Endothelial cell of umbilical vein (primary cell): ENCODE results near the gene RSF1. TPM values are rescaled to one million over a fixed set of nuclear protein-coding genes. Genes with fewer than 3 reads are reported as not detected.
"Not testable (repeated sequence)": the region's sequence is repeated elsewhere in the genome, so short reads cannot be mapped to it uniquely, and the experiment has no call there.

Experiments
- BruUV-seq: library from RNA; stranded (reverse); fragments of 400-500 nt; replicated peaks from 2 replicates; lab custom pipeline; 2021; lab: Mats Ljungman, UMichigan
- CTCF ChIA-PET: fragments of 300-600, 350-600 bp; sonication (Branson Sonifier 250); formaldehyde crosslinking; loops from one replicate; lab custom pipeline; 2021; ENCODE audit warnings: antibody characterized with exemption, inconsistent platforms; lab: Charles Lee
- POLR2A ChIA-PET: fragments of 300-600, 350-600 bp; sonication (Branson Sonifier 250); formaldehyde crosslinking; loops from one replicate; lab custom pipeline; 2021; ENCODE audit warnings: antibody characterized with exemption, inconsistent platforms; lab: Charles Lee
- DNase-seq: peaks from one replicate; pipeline ENCODE4 v3.0.0-alpha.2; 2011; ENCODE audit warnings: low read depth, low spot score
- FAIRE-seq: peaks from 2 replicates; lab custom pipeline; 2011; peaks lifted over from hg19 to GRCh38; lab: Jason Lieb, UNC
- H2AFZ ChIP-seq: 2 replicates; pipeline ENCODE4 v1.6.0; 2012; ENCODE audit warnings: low read depth, low read length, control low read depth, inconsistent platforms
- H3K27ac ChIP-seq: 2 replicates; pipeline ENCODE4 v1.5.1; 2011; ENCODE audit warnings: low read depth, mild to moderate bottlenecking, control low read depth, low read length, moderate library complexity; ENCODE audit not compliant: insufficient read depth
- H3K27me3 ChIP-seq, 2 experiments: 2 replicates each; pipeline versions ENCODE4 v1.6.0 to v1.6.1; 2011; ENCODE audit warnings: low read length in 2 of 2, mixed read lengths in 1 of 2; ENCODE audit not compliant: control insufficient read depth in 2 of 2, insufficient read depth in 2 of 2
- H3K36me3 ChIP-seq, 2 experiments: 2 replicates in 1 of 2; 3 replicates in 1 of 2; pipeline ENCODE4 v1.5.1; 2011; ENCODE audit warnings: low read length in 2 of 2, mild to moderate bottlenecking in 1 of 2, moderate library complexity in 1 of 2; ENCODE audit not compliant: control insufficient read depth in 2 of 2, insufficient read depth in 2 of 2; ENCODE audit errors: extremely low read depth in 1 of 2
- H3K4me1 ChIP-seq: 3 replicates; pipeline ENCODE4 v1.5.1; 2011; ENCODE audit warnings: mild to moderate bottlenecking, low read length; ENCODE audit not compliant: control insufficient read depth, insufficient read depth; ENCODE audit errors: extremely low read depth
- H3K4me2 ChIP-seq: 2 replicates; pipeline ENCODE4 v1.6.1; 2011; ENCODE audit warnings: low read length, control low read depth, mixed read lengths; ENCODE audit not compliant: insufficient read depth
- H3K4me3 ChIP-seq, 3 experiments: fragments of 200-600 bp in 1 of 3; sonication (generic), shearing (Covaris generic) in 1 of 3; replicated peaks in 1 of 3; 2 replicates each; pipeline ENCODE4 v1.5.1; 2011 to 2016; ENCODE audit warnings: control low read depth in 3 of 3, low read length in 3 of 3, mild to moderate bottlenecking in 2 of 3, inconsistent platforms in 1 of 3, low read depth in 1 of 3, moderate library complexity in 1 of 3; ENCODE audit not compliant: insufficient read depth in 1 of 3
- H3K79me2 ChIP-seq: 2 replicates; pipeline ENCODE4 v1.6.0; 2012; ENCODE audit warnings: low read length, inconsistent platforms; ENCODE audit not compliant: control insufficient read depth, insufficient read depth
- H3K9ac ChIP-seq: replicated peaks from 2 replicates; pipeline ENCODE3; 2011; ENCODE audit warnings: low read length, control low read depth; ENCODE audit not compliant: insufficient read depth; ENCODE audit errors: extremely low read depth
- H3K9me1 ChIP-seq: replicated peaks from 3 replicates; pipeline ENCODE4 v1.6.0; 2011; ENCODE audit warnings: mild to moderate bottlenecking, low read length; ENCODE audit not compliant: control insufficient read depth, insufficient read depth; ENCODE audit errors: extremely low read depth
- H3K9me3 ChIP-seq: replicated peaks from 2 replicates; pipeline ENCODE4 v1.5.1; 2012; ENCODE audit warnings: low read length, inconsistent platforms; ENCODE audit not compliant: control insufficient read depth, insufficient read depth
- H4K20me1 ChIP-seq: replicated peaks from 2 replicates; pipeline ENCODE3; 2011; ENCODE audit warnings: mild to moderate bottlenecking, low read length; ENCODE audit not compliant: control insufficient read depth, insufficient read depth; ENCODE audit errors: extremely low read depth
- EZH2 ChIP-seq: IDR thresholded peaks from 2 replicates; pipeline ENCODE4 v1.6.1; 2012; ENCODE audit warnings: borderline replicate concordance, low read depth, mild to moderate bottlenecking, moderate library complexity, low read length, inconsistent platforms; ENCODE audit not compliant: severe bottlenecking
- FOS ChIP-seq: IDR thresholded peaks from 2 replicates; pipeline ENCODE4 v1.6.1; 2011; ENCODE audit warnings: mild to moderate bottlenecking, low read length, moderate library complexity, borderline replicate concordance; ENCODE audit not compliant: insufficient read depth
- GATA2 ChIP-seq: IDR thresholded peaks from 2 replicates; pipeline ENCODE4 v1.7.0; 2011; ENCODE audit warnings: low read depth, mild to moderate bottlenecking, moderate library complexity, mixed read lengths, low read length; ENCODE audit not compliant: insufficient read length, insufficient read depth
- JUN ChIP-seq: IDR thresholded peaks from 2 replicates; pipeline ENCODE4 v1.6.1; 2011; ENCODE audit warnings: borderline replicate concordance, low read depth; ENCODE audit not compliant: insufficient read length, insufficient read depth
- MYC ChIP-seq: IDR thresholded peaks from one replicate; pipeline ENCODE4 v1.6.1; 2011; ENCODE audit warnings: mild to moderate bottlenecking, low read depth, low read length
- POLR2A ChIP-seq: IDR thresholded peaks from 2 replicates; pipeline ENCODE4 v1.6.1; 2012; ENCODE audit warnings: low read depth, mild to moderate bottlenecking, control low read depth, low read length
- POLR2AphosphoS5 ChIP-seq: IDR thresholded peaks from 2 replicates; pipeline ENCODE4 v1.6.1; 2012; ENCODE audit warnings: low read depth, mild to moderate bottlenecking, control low read depth, low read length, moderate library complexity; ENCODE audit not compliant: insufficient read depth
- dilution Hi-C: fragments of 300-500 bp; cut with MboI; formaldehyde crosslinking; loops from one replicate; pipeline ENCODE4 v1.15.0; 2019; ENCODE audit warnings: low sequenced_read_pairs; ENCODE audit not compliant: extremely low pct_ligation_motif_present
- intact Hi-C: fragments of 100-400 bp; cut with micrococcal nuclease; formaldehyde crosslinking; loops from one replicate; pipeline ENCODE4 v1.10.0; 2022
- polyA plus RNA-seq, 4 experiments: library from polyadenylated mRNA; depleted of rRNA in 3 of 4; stranded (reverse) in 3 of 4; unstranded in 1 of 4; fragments of >200 nt; gene quantifications; 2 replicates each; pipeline versions ENCODE4 v1.2.1 to v1.2.3, GENCODE V29; 2011 to 2012; ENCODE audit warnings: missing spikeins in 1 of 4
- total RNA-seq: library from RNA; stranded (reverse); gene quantifications from 2 replicates; pipeline ENCODE4 v1.2.3, GENCODE V29; 2021
- TF ChIP-seq, protein P1 (sequence below): IDR thresholded peaks from 2 replicates; pipeline ENCODE4 v1.6.1; 2011; ENCODE audit not compliant: insufficient read depth, insufficient read length

RSF1 gene
- total and polyA plus RNA-seq, 2 donors (not counting 3 experiments of a cell fraction or from before 2014, with no cell fraction given): 10.0 to 55.1 TPM

DNA sequence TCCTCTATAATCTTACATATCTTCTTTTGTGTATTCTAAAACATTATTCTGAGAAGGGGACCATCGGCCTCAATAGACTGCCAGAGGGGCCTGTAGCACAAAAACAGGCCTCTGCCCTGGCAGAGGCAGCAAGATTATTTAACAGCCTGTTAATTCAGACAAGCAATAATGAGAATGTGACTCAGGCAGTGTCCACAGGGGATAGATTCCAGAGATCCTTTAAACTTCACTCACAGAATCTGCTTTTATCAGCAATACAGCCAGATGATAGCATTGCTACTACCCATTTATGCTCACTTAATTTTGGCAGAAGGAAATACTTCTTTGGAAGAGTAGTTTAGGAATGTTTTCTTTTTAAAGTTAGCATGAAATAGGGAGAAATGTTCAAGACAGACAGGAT, 45.3 kb upstream of the RSF1 start:
- no peaks in the 10 kb centered on the region for H3K79me2 ChIP-seq
- no TSS peak for BruUV-seq
- peaks cover 0 to 2% of the 10 kb centered on the region in 2 experiments for H3K36me3 ChIP-seq
- H3K4me1 ChIP-seq: no peaks in the 10 kb centered on the region
- no peak overlapping the region for H2AFZ ChIP-seq
- no peak overlapping the region for H3K4me3 ChIP-seq
- FAIRE-seq: no peak
- no peaks in the 10 kb centered on the region for H3K9me1 ChIP-seq
- no peak overlapping the region for H3K9ac ChIP-seq
- intact Hi-C loops (no loop called here), dilution Hi-C loops (no loop called here)
- H3K4me2 ChIP-seq: no peak overlapping the region
- H3K27ac ChIP-seq: no peak overlapping the region
- POLR2A ChIA-PET: no interaction called here
- no peaks in the 10 kb centered on the region for H3K9me3 ChIP-seq
- TF ChIP-seq POLR2AphosphoS5: no peak
- TF ChIP-seq FOS: no peak
- TF ChIP-seq JUN: no peak
- TF ChIP-seq, protein P1, sequence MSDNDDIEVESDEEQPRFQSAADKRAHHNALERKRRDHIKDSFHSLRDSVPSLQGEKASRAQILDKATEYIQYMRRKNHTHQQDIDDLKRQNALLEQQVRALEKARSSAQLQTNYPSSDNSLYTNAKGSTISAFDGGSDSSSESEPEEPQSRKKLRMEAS: no peak
- no peak for TF ChIP-seq POLR2A
- no peak for TF ChIP-seq EZH2
- no peak for TF ChIP-seq MYC
- TF ChIP-seq GATA2: no peak
- CTCF ChIA-PET: interaction anchor here (0.5 kb wide), 1 partner anchor 373 kb away, joined by 3 read pairs; no protein-coding TSS in a partner anchor
- no peak for DNase-seq
- H4K20me1 ChIP-seq: no peaks in the 10 kb centered on the region
- H3K27me3 ChIP-seq: no peaks in the 10 kb centered on the region

- intact Hi-C loops, FAIRE-seq, H3K9me3 ChIP-seq, H4K20me1 ChIP-seq, CTCF ChIA-PET, POLR2A ChIA-PET, H3K4me3 ChIP-seq, H3K9me1 ChIP-seq, H3K27me3 ChIP-seq, DNase-seq, BruUV-seq, dilution Hi-C loops, H3K27ac ChIP-seq, H2AFZ ChIP-seq, H3K36me3 ChIP-seq, H3K4me2 ChIP-seq, H3K9ac ChIP-seq, H3K4me1 ChIP-seq, H3K79me2 ChIP-seq: not testable (repeated sequence)
Measured at GRCh38 chr11:77861444-77861843, 40.9 kb upstream of the RSF1 start.

DNA sequence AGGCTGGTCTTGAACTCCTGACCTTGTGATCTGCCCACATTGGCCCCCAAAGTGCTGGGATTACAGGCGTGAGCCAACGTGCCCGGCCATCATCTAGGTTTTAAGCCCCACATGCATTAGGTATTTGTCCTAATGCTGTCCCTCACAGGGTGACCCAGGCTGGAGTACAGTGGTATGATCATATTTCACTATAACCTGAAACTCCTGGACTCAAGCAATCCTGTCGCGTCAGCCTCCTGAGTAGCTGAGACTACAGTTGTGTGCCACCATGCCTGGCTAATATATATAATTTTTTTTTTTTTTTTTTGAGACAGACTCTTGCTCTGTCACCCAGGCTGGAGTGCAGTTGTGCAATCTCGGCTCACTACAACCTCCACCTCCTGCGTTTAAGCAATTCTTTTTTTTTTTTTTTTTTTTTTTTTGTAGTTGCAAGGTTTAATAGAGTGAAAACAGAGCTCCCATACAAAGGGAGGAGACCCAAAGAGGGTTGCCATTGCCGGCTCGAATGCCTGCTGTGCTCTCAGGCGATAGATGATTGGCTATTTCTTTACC, 37.5 kb upstream of the RSF1 start:
- BruUV-seq, H3K9me3 ChIP-seq, H3K4me3 ChIP-seq, DNase-seq, H3K4me2 ChIP-seq, dilution Hi-C loops, H2AFZ ChIP-seq, H3K27me3 ChIP-seq, intact Hi-C loops, H3K9me1 ChIP-seq, H3K36me3 ChIP-seq, FAIRE-seq, H3K27ac ChIP-seq, H4K20me1 ChIP-seq, H3K9ac ChIP-seq, CTCF ChIA-PET, POLR2A ChIA-PET, H3K79me2 ChIP-seq, H3K4me1 ChIP-seq: not testable (repeated sequence)
